Effector memory CD4-positive, alpha-beta T cell (primary cell): ENCODE measurements around the gene SLC25A42.

ENCODE experiments used
- DNase-seq, 3 donors: peaks; one replicate each; pipeline ENCODE4 v3.0.0-alpha.2; 2020
- H3K27ac ChIP-seq: 2 replicates; pipeline ENCODE4 v1.7.0; 2013; ENCODE audit warnings: mild to moderate bottlenecking, low read length, moderate library complexity; ENCODE audit not compliant: insufficient read depth, poor library complexity, severe bottlenecking
- H3K27me3 ChIP-seq: replicated peaks from 2 replicates; pipeline ENCODE4 v1.7.0; 2013; ENCODE audit warnings: mild to moderate bottlenecking, low read length; ENCODE audit not compliant: insufficient read depth, control insufficient read depth, poor library complexity, severe bottlenecking
- H3K36me3 ChIP-seq: 2 replicates; pipeline ENCODE4 v1.7.0; 2013; ENCODE audit warnings: mild to moderate bottlenecking, low read length, moderate library complexity; ENCODE audit not compliant: control insufficient read depth, insufficient read depth
- H3K4me1 ChIP-seq: 2 replicates; pipeline ENCODE4 v1.7.0; 2013; ENCODE audit warnings: low read length, mild to moderate bottlenecking; ENCODE audit not compliant: control insufficient read depth, insufficient read depth, poor library complexity, severe bottlenecking
- H3K4me3 ChIP-seq: 2 replicates; pipeline ENCODE4 v1.7.0; 2013; ENCODE audit warnings: low read length, low read depth, mild to moderate bottlenecking; ENCODE audit not compliant: insufficient read depth, poor library complexity, severe bottlenecking
- H3K9me3 ChIP-seq: 2 replicates; pipeline ENCODE4 v1.7.0; 2013; ENCODE audit warnings: mild to moderate bottlenecking, low read length, moderate library complexity; ENCODE audit not compliant: control insufficient read depth

SLC25A42 gene

GRCh38 chr19:19155495-19156219 lies 91.9 kb downstream of the SLC25A42 start:
- H3K27me3 ChIP-seq, result no peaks in the 10 kb centered on the region
- H3K36me3 ChIP-seq, result peaks cover 10% of the 10 kb centered on the region
- no peak overlapping the region for H3K4me3 ChIP-seq
- no peaks in the 10 kb centered on the region for H3K9me3 ChIP-seq
- H3K4me1 ChIP-seq, result no peaks in the 10 kb centered on the region
- H3K27ac ChIP-seq, result no peak overlapping the region
- no peak for DNase-seq

GRCh38 chr19:19157808-19158207 lies 94.0 kb downstream of the SLC25A42 start:
- Histone ChIP-seq H3K27ac (no peak overlapping the region), H3K9me3 (no peaks in the 10 kb centered on the region), H3K36me3 (peaks cover 10% of the 10 kb centered on the region), H3K27me3 (no peaks in the 10 kb centered on the region), H3K4me3 (no peak overlapping the region), H3K4me1 (no peaks in the 10 kb centered on the region)
- DNase-seq, result no peak

- Histone ChIP-seq H3K36me3 (peaks cover 10% of the 10 kb centered on the region), H3K4me3 (no peak overlapping the region), H3K4me1 (no peaks in the 10 kb centered on the region), H3K27me3 (no peaks in the 10 kb centered on the region), H3K27ac (no peak overlapping the region), H3K9me3 (no peaks in the 10 kb centered on the region)
- no peak for DNase-seq
Measured at GRCh38 chr19:19159534-19159933, 95.7 kb downstream of the SLC25A42 start.

- peaks cover 13% of the 10 kb centered on the region for H3K36me3 ChIP-seq
- H3K27me3 ChIP-seq, result no peaks in the 10 kb centered on the region
- DNase-seq, result no peak
- H3K27ac ChIP-seq, result no peak overlapping the region
- no peaks in the 10 kb centered on the region for H3K4me1 ChIP-seq
- no peaks in the 10 kb centered on the region for H3K9me3 ChIP-seq
- H3K4me3 ChIP-seq, result no peak overlapping the region
Measured at GRCh38 chr19:19160461-19161035, 96.8 kb downstream of the SLC25A42 start.

- no peaks in the 10 kb centered on the region for H3K9me3 ChIP-seq
- H3K27me3 ChIP-seq, result no peaks in the 10 kb centered on the region
- H3K36me3 ChIP-seq, result peaks cover 3% of the 10 kb centered on the region
- H3K4me1 ChIP-seq, result no peaks in the 10 kb centered on the region
- DNase-seq, result no peak
- no peak overlapping the region for H3K27ac ChIP-seq
- no peak overlapping the region for H3K4me3 ChIP-seq
Measured at GRCh38 chr19:19162495-19162894, 98.7 kb downstream of the SLC25A42 start.
